HG03354 (cell line): ENCODE results near the gene NATD1.

Experiments
- ATAC-seq: cut with Tn5 transposase; IDR thresholded peaks from one replicate; pipeline ENCODE4 v1.9.1; 2021; ENCODE audit warnings: mild to moderate bottlenecking; ENCODE audit not compliant: unreplicated experiment, poor library complexity, severe bottlenecking

NATD1 gene

GRCh38 chr17:21277332-21277731, 24.1 kb upstream of the NATD1 start:
- no peak for ATAC-seq

- ATAC-seq, result no peak
Measured at GRCh38 chr17:21276264-21276588, 23.0 kb upstream of the NATD1 start.

DNA sequence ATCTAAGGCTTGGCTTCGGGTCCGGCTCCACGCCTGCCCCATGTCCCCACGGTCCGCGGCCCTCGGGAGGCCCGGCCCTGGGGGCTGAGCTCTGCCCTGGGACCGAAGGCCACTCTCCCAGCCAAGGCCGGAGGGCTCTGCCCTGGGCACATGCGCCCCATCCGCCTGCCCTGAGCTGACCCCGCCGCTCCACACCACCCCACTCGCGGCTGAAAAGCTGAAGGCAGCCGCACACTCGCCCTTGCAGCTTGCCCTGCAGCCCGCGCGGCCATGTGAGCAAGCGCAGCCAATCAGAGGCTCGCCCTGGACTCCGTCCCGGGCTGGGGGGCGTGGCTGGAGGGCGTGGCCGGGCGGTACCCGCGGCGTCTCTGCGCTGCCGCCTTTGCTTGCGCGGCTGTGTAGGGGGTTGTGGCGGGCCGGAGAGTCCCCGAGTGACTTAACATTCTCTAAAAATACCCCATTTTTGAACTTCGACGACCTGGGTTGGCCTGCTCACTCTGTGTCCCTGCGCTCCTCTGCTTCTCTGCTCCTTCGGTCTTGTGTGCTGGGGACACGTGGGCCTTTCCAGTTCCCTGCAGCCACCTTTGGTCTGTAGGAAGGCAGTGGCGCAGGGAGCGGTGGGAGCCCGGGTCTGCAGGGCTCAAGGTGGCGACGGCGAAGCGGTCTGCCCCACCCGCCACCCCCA, 22.5 kb upstream of the NATD1 start:
- peak; percentile 93 for ATAC-seq

GRCh38 chr17:21275047-21275578, 21.9 kb upstream of the NATD1 start:
- ATAC-seq, result peak; percentile 25

DNA sequence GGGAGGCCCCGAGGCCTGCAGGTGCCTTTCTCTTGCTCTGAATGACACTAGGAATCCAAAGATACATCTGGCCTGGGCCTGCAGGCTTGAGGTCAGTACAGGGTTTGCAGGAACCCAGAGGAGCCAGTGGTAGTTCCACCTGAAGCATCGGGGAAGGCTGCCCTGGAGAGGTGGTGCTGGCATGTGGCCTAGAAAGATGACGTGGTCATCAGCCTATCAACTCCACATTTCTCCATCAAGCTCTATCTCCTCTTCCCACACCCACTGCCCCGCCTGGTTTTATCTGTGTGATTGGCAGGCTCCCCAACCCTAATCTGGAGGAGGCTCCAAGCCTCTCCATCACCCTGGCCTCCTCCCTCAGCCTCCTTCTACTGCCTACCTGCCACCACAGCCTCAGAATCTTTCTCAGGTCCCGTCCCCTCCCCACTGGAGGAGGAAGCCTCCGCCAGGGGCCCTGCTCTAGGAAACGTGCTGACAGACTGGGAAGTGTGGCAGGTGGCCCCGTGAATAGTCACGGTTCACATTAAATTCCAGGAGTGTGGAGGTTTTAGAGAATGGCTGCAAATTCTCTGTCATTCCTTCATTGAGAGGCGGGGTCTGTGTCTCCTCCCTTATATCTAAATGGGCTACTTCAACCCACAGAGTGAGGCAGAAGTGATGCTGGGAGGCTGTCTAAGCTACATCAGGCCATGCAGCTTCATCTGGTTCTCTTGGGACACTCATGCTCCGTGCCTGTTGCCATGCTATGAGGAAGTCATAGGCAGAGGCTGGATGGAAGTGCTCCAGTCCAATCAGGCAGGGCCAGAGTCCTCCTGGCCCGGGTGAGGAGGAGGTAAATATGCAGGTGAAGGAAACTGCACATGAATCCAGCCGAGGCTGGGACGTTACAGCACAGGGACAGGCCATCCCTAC, 19.9 kb upstream of the NATD1 start:
- no peak for ATAC-seq

GRCh38 chr17:21272250-21272649, 19.0 kb upstream of the NATD1 start:
- ATAC-seq, result no peak

GRCh38 chr17:21271454-21272183, 18.4 kb upstream of the NATD1 start:
- ATAC-seq, result no peak

DNA sequence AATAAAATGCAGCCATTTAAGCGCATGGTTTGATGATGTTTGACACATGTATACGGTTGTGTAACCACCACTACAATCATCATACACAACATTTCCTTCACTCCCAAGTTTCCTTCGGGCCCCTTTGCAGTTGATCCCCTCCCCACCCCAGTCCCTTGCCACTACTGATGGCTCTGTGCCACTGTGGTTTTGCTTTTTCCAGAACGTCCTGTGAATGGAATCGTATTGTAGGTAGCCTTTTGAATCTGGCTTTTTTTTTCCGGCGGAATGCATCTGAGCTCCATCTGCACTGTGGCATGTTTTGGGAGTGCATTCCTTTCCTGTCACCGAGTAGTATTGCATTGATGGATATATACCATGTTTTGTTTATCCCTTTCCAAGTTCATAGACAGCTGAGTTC, 16.2 kb upstream of the NATD1 start:
- no peak for ATAC-seq

- ATAC-seq, result no peak
Measured at GRCh38 chr17:21268596-21269188, 15.5 kb upstream of the NATD1 start.

DNA sequence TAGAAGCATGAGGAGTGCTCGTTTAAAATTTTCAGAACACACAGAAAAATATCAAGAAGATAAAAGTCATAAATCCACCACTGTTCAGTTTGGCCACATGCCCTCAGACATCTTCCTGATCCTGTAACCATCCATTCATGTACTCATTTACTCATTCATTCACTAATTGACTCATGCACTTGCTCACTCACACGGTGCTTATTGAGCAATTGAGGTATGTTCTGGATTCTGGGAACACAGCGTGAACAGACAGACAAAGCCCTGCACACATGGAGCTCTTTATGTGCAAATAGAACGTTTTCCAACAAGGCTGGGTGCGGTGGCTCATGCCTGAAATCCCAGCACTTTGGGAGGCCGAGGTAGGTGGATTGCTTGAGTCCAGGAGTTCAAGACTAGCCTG, 10.2 kb upstream of the NATD1 start:
- no peak for ATAC-seq

- ATAC-seq, result no peak
Measured at GRCh38 chr17:21262259-21262993, 9.2 kb upstream of the NATD1 start.

GRCh38 chr17:21258593-21258992, 5.4 kb upstream of the NATD1 start:
- ATAC-seq, result no peak

DNA sequence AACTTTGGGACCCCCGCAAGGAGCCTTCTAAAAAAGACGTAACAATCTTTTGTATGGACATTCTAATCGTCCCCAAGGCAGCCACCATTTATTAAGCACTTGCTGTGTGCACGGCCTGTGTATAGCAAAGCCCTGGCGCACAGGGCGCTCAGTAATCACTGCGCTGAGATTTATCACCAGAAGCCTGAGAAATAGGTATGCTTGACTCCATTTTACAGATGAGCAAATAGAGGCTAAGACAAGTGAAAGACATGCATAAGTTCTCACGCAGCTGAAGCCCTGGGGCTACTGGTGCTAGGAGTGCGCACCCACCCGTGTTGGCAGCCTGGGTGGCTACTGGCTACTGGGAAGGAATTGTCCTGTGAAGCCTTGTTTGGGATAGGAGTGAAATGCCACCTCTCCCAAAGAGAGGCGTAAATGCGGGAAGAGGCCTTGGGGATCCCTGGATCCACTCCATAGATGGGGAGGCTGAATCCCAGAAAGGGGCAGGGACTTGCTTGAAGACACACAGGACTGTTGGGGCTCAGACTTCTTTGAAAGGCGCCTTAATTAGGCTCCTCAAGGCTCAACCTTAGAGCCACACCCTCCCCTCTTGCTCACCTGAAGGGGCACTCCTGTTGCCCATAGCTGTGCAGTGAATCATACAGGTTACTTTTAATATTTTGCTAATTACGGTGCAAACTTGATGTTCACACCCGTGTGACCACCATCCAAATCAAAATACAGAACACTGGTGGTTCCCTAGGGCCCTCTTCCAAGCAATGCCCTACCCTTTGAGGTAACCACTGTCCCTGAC, 634 bp upstream of the NATD1 start:
- ATAC-seq, result peak; percentile 5

DNA sequence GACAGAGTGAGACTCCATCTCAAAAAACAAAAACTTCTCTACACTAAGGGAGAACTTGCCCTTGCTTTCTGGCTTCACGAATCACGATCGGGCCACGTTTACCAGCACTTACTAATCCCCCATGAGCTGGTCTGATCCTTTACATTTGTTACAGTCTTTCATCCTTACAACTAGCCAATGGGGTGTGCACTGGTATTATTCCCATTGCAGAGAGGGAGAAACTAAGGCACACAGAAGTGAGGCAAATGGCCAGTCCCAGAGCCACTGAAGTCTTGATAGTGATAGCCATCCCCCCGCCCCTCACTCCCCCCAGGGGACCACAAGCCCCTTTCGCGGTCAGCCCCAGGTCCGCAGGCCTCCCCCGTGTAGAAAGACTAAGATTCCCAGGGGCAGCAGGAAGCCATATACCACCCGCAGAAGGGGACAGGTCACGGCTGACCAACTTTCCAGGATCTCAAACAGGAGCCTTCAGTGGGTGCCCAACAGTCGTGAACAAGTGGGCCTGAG, 868 bp downstream of the NATD1 start:
- no peak for ATAC-seq

- no peak for ATAC-seq
Measured at GRCh38 chr17:21251337-21252010, 1.7 kb downstream of the NATD1 start.

DNA sequence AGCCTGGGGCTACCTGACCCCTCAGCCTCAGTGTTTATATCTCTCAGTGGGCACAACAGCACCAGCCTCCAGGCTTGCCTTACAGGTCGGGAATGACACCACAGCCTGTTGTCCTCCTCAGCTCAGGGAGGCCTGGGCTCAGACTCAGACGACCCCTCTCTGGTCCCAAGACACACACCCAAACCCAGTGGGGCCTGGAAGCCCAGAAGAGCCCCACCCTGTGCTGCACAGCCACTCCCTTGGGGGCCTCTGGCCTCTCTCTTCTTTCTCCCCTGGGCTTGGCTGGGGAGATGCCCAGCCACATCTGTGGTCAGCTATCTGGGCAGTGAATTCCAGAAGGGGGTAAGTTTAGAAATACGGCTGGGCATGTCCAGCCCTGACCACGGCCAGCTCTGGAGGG, 2.4 kb downstream of the NATD1 start:
- ATAC-seq, result no peak

- ATAC-seq, result no peak
Measured at GRCh38 chr17:21249920-21250703, 3.1 kb downstream of the NATD1 start.
